Endodermal cell (in vitro differentiated cells): Measurements from ENCODE around the gene TTC28. TPM values are rescaled to one million over a fixed set of nuclear protein-coding genes. Genes with fewer than 3 reads are reported as not detected.
"Not testable (repeated sequence)": the region's sequence is repeated elsewhere in the genome, so short reads cannot be mapped to it uniquely, and the experiment has no call there.

Source experiments
- DNase-seq: peaks from one replicate; pipeline ENCODE4 v3.0.0-alpha.2; 2017
- H3K27ac ChIP-seq: 2 replicates; pipeline ENCODE4 v1.5.1; 2013; ENCODE audit warnings: mild to moderate bottlenecking, low read depth, low read length, moderate library complexity
- H3K27me3 ChIP-seq: 2 replicates; pipeline ENCODE4 v1.6.1; 2013; ENCODE audit warnings: mild to moderate bottlenecking, low read length, moderate library complexity; ENCODE audit not compliant: insufficient read depth, control insufficient read depth, poor library complexity, severe bottlenecking
- H3K36me3 ChIP-seq: 2 replicates; pipeline ENCODE4 v1.7.0; 2013; ENCODE audit warnings: mild to moderate bottlenecking, low read length, moderate library complexity; ENCODE audit not compliant: control insufficient read depth, insufficient read depth
- H3K4me1 ChIP-seq: one replicate; pipeline ENCODE4 v1.7.0; 2013; ENCODE audit warnings: low read length; ENCODE audit not compliant: control insufficient read depth, insufficient read depth
- H3K4me3 ChIP-seq: 2 replicates; pipeline ENCODE4 v1.5.1; 2013; ENCODE audit warnings: mild to moderate bottlenecking, low read length, moderate library complexity
- H3K9ac ChIP-seq: 2 replicates; pipeline ENCODE4 v1.6.1; 2013; ENCODE audit warnings: mild to moderate bottlenecking, low read length, moderate library complexity; ENCODE audit not compliant: poor library complexity, severe bottlenecking; ENCODE audit errors: extremely low read depth
- H3K9me3 ChIP-seq: 2 replicates; pipeline ENCODE4 v1.6.1; 2013; ENCODE audit warnings: mild to moderate bottlenecking, low read length, moderate library complexity; ENCODE audit not compliant: control insufficient read depth
- H3K27ac Mint-ChIP-seq: 2 replicates; pipeline ENCODE4 v1.8.0; 2020; ENCODE audit warnings: mixed read lengths
- H3K27me3 Mint-ChIP-seq: 2 replicates; pipeline ENCODE4 v1.8.0; 2021; ENCODE audit warnings: mild to moderate bottlenecking, mixed read lengths; ENCODE audit not compliant: insufficient read depth
- H3K36me3 Mint-ChIP-seq: 2 replicates; pipeline ENCODE4 v1.8.0; 2020; ENCODE audit warnings: low read depth, mixed read lengths
- H3K4me1 Mint-ChIP-seq: 2 replicates; pipeline ENCODE4 v1.8.0; 2020; ENCODE audit warnings: mixed read lengths
- H3K4me3 Mint-ChIP-seq: 2 replicates; pipeline ENCODE4 v1.8.0; 2020; ENCODE audit warnings: mild to moderate bottlenecking, moderate library complexity, mixed read lengths
- H3K9me3 Mint-ChIP-seq: 2 replicates; pipeline ENCODE4 v1.8.0; 2020; ENCODE audit warnings: mild to moderate bottlenecking, mixed read lengths
- CTCF ChIP-seq: fragments of 200-600 bp; sonication (generic); conservative IDR thresholded peaks from 2 replicates; pipeline ENCODE4 v1.5.0; 2021; ENCODE audit warnings: antibody characterized with exemption, mild to moderate bottlenecking
- WGBS, 2 experiments: methylation state at CpG; one replicate each; pipeline versions ENCODE4 v1.1.5 to v1.1.7; 2013; ENCODE audit warnings: missing lambda C conversion rate in 2 of 2, mixed read lengths in 1 of 2; ENCODE audit not compliant: insufficient coverage in 1 of 2, insufficient read length in 1 of 2; 5-methylcytosine and 5-hydroxymethylcytosine counted together
- total RNA-seq, 2 donors: library from RNA; stranded (reverse); fragmentation: NEBNext Ultra II Directional in 1 of 2; extraction: Animal tissue kit (Norgen Biotek cat#: 25700) in 1 of 2; gene quantifications; 2 replicates in 1 of 2; 3 replicates in 1 of 2; pipeline ENCODE4 v1.2.1, GENCODE V29; 2021

The TTC28 gene
- total RNA-seq, 2 donors from 2014 or later: 28.6 to 34.0 TPM

- no peak overlapping the region for H3K9ac ChIP-seq
- Mint-ChIP-seq H3K9me3 (no peaks in the 10 kb centered on the region), H3K36me3 (no peaks in the 10 kb centered on the region), H3K27ac (peak overlapping the region; percentile 18), H3K27me3 (peaks cover 5% of the 10 kb centered on the region), H3K4me1 (peaks cover 8% of the 10 kb centered on the region), H3K4me3 (no peak overlapping the region)
- H3K9me3 ChIP-seq: no peaks in the 10 kb centered on the region
- DNase-seq: no peak
- TF ChIP-seq CTCF: no peak
- H3K27me3 ChIP-seq: peaks cover 12% of the 10 kb centered on the region
- no peak overlapping the region for H3K4me3 ChIP-seq
- no peak overlapping the region for H3K27ac ChIP-seq
- H3K36me3 ChIP-seq: no peaks in the 10 kb centered on the region
- 68 to 74% methylated on average over 3 of the region's 3 CpGs for WGBS, 2 experiments
- no peaks in the 10 kb centered on the region for H3K4me1 ChIP-seq
Measured at GRCh38 chr22:28521451-28521850, 158.2 kb downstream of the TTC28 start.

GRCh38 chr22:28514321-28514821 lies 165.3 kb downstream of the TTC28 start:
- Mint-ChIP-seq H3K4me3 (no peak overlapping the region), H3K36me3 (no peaks in the 10 kb centered on the region), H3K9me3 (peaks cover 28% of the 10 kb centered on the region), H3K27ac (no peak overlapping the region), H3K4me1 (peaks cover 2% of the 10 kb centered on the region), H3K27me3 (no peaks in the 10 kb centered on the region)
- Histone ChIP-seq H3K27ac (no peak overlapping the region), H3K4me1 (peaks cover 4% of the 10 kb centered on the region), H3K9me3 (peaks cover 12% of the 10 kb centered on the region), H3K36me3 (no peaks in the 10 kb centered on the region), H3K27me3 (peaks cover 1% of the 10 kb centered on the region), H3K9ac (no peak overlapping the region), H3K4me3 (no peak overlapping the region)
- no peak for TF ChIP-seq CTCF
- DNase-seq: no peak
- WGBS, 2 experiments: 83 to 90% methylated on average over 3 of the region's 3 CpGs

- H3K27ac ChIP-seq, H3K9ac ChIP-seq, H3K4me3 Mint-ChIP-seq, H3K4me1 ChIP-seq, H3K27ac Mint-ChIP-seq, H3K27me3 ChIP-seq, H3K4me3 ChIP-seq, H3K36me3 ChIP-seq, H3K27me3 Mint-ChIP-seq, H3K36me3 Mint-ChIP-seq, H3K4me1 Mint-ChIP-seq, DNase-seq: not testable (repeated sequence)
- 71 to 100% methylated on average over 1 to 2 of the region's 2 CpGs for WGBS, 2 experiments
- H3K9me3 Mint-ChIP-seq: peaks cover 28% of the 10 kb centered on the region
- peaks cover 12% of the 10 kb centered on the region for H3K9me3 ChIP-seq
Measured at GRCh38 chr22:28512387-28512786, 167.3 kb downstream of the TTC28 start.

- Mint-ChIP-seq H3K27ac (no peak overlapping the region), H3K9me3 (peaks cover 28% of the 10 kb centered on the region), H3K4me1 (peaks cover 9% of the 10 kb centered on the region), H3K4me3 (no peak overlapping the region), H3K36me3 (no peaks in the 10 kb centered on the region), H3K27me3 (no peaks in the 10 kb centered on the region)
- H3K4me1 ChIP-seq: peaks cover 3% of the 10 kb centered on the region
- no peak overlapping the region for H3K27ac ChIP-seq
- peaks cover 12% of the 10 kb centered on the region for H3K9me3 ChIP-seq
- H3K27me3 ChIP-seq: no peaks in the 10 kb centered on the region
- no peak overlapping the region for H3K4me3 ChIP-seq
- H3K36me3 ChIP-seq: no peaks in the 10 kb centered on the region
- no peak for TF ChIP-seq CTCF
- no peak overlapping the region for H3K9ac ChIP-seq
- DNase-seq: no peak
Measured at GRCh38 chr22:28507896-28508295, 171.7 kb downstream of the TTC28 start.
